ENCODE results near the gene ATL1. TPM values are rescaled to one million over a fixed set of nuclear protein-coding genes. Genes with fewer than 3 reads are reported as not detected.

The ATL1 gene
- total RNA-seq, 4 donors from 2014 or later = 13.5 to 34.7 (median 23.3) TPM

DNA sequence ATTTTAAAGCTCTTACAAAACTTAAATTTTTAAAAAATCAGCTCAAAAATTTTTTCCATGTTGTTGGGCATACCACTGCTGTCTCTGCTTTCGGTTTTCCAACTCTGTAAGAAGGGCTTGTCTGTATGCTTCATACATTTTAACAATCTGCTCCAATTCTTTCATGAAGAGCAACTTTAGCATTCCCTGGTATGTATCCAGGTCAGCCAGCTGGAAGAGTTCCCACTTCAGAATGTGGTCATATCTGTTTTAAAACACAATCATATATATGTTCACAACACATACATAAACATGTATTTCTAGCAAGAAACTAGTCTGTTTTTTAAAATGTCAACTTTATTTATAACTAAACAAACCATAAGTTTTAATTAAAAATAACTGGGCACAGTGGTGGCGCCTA is 75.2 kb downstream of the ATL1 start:
- H3K4me1 ChIP-seq = peaks cover 0 to 16% (median 0%) of the 10 kb centered on the region in 4 donors
- WGBS, 2 donors = 65 to 67% methylated on average over 2 of the region's 2 CpGs
- no peaks in the 10 kb centered on the region for H3K27me3 ChIP-seq
- TF ChIP-seq, protein P1, sequence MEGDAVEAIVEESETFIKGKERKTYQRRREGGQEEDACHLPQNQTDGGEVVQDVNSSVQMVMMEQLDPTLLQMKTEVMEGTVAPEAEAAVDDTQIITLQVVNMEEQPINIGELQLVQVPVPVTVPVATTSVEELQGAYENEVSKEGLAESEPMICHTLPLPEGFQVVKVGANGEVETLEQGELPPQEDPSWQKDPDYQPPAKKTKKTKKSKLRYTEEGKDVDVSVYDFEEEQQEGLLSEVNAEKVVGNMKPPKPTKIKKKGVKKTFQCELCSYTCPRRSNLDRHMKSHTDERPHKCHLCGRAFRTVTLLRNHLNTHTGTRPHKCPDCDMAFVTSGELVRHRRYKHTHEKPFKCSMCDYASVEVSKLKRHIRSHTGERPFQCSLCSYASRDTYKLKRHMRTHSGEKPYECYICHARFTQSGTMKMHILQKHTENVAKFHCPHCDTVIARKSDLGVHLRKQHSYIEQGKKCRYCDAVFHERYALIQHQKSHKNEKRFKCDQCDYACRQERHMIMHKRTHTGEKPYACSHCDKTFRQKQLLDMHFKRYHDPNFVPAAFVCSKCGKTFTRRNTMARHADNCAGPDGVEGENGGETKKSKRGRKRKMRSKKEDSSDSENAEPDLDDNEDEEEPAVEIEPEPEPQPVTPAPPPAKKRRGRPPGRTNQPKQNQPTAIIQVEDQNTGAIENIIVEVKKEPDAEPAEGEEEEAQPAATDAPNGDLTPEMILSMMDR (IDR thresholded peaks at IDR 0.05) = no peak
- no peak for TF ChIP-seq POLR2A (IDR thresholded peaks at IDR 0.05)
- TF ChIP-seq EP300 (IDR thresholded peaks at IDR 0.05) = no peak
- peaks cover 0 to 37% (median 0%) of the 10 kb centered on the region in 3 donors for H3K36me3 ChIP-seq
- no peak overlapping the region for H3K27ac ChIP-seq
- H3K4me3 ChIP-seq = no peak overlapping the region
- DNase-seq (ENCODE audit: low spot score in 2 of 2) = no peak
- no peaks in the 10 kb centered on the region for H3K9me3 ChIP-seq

DNA sequence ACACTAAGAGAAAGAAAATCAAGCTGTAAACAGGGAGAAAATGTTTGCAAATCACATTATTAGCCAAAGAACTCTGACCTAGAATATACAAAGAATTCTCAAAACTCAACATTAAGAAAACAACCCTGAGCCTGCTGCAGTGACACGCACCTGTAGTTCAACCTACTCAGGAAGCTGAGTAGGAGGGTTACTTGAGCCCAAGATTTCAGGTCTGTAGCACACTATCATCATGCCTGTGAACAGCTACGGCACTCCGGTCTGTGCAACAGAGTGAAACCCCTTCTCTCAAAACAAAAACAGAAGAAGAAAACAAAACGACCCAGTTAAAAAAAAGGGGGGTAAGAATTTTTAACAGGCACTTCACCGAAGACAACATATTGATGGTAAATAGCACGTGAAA is 87.3 kb downstream of the ATL1 start:
- H3K36me3 ChIP-seq = peaks cover 0 to 19% (median 0%) of the 10 kb centered on the region in 3 donors
- H3K27me3 ChIP-seq = no peaks in the 10 kb centered on the region
- peaks cover 0 to 38% (median 2%) of the 10 kb centered on the region in 4 donors for H3K4me1 ChIP-seq
- peak overlapping the region in 1 of 4 donors; percentile 20 for H3K27ac ChIP-seq
- no peak for DNase-seq (ENCODE audit: low spot score in 2 of 2)
- H3K9me3 ChIP-seq = no peaks in the 10 kb centered on the region
- WGBS, 2 donors = 54 to 59% methylated on average over 6 of the region's 6 CpGs
- TF ChIP-seq POLR2A (IDR thresholded peaks at IDR 0.05) = no peak
- TF ChIP-seq, protein P1 (IDR thresholded peaks at IDR 0.05) = no peak
- no peak for TF ChIP-seq EP300 (IDR thresholded peaks at IDR 0.05)
- no peak overlapping the region for H3K4me3 ChIP-seq

DNA sequence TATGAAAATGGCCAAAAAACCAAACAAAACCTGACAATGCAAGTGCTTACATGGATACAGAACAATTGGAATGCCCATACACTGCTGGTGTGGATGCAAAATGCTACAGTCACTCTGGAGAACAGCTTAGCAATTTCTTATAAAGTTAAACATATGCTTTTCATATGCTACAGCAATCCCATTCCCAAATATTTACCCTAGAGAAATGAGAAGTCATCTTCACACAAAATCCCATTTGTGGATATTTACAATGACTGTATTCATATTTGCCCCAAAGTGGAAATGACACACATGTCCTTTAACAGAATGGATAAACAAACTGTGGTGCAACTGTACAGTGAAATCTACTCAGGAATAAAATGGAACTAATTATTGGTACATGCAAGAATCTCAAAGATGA is 87.8 kb downstream of the ATL1 start:
- no peak for TF ChIP-seq EP300 (IDR thresholded peaks at IDR 0.05)
- no peak for TF ChIP-seq POLR2A (IDR thresholded peaks at IDR 0.05)
- TF ChIP-seq, protein P1 (IDR thresholded peaks at IDR 0.05) = no peak
- H3K27me3 ChIP-seq = no peaks in the 10 kb centered on the region
- DNase-seq (ENCODE audit: low spot score in 2 of 2) = no peak
- H3K4me1 ChIP-seq = peaks cover 0 to 43% (median 2%) of the 10 kb centered on the region in 4 donors
- H3K4me3 ChIP-seq = no peak overlapping the region
- H3K27ac ChIP-seq = peak overlapping the region in 1 of 4 donors; percentile 20
- H3K9me3 ChIP-seq = no peaks in the 10 kb centered on the region
- H3K36me3 ChIP-seq = peaks cover 0 to 14% (median 0%) of the 10 kb centered on the region in 3 donors

DNA sequence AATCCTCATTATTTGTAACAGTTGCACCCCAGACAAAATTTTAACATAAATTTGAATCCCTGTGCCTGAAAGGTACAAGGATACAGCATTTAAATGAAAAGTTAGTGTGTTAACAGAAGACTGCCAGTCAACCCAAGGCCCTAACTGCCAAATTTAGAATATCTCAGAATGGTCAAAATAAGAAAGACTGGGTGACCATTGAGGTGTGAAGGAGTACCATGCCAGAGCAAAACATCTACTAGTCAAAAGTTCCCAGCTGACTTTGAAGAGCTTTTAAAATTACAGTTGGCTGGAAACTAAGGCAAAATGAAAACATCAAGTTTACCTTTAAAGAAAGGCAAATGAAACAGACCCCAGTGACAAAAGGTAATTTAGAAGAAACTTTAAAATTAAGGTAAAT is 89.7 kb downstream of the ATL1 start:
- no peak overlapping the region for H3K4me3 ChIP-seq
- H3K4me1 ChIP-seq = peaks cover 0 to 58% (median 2%) of the 10 kb centered on the region in 4 donors
- TF ChIP-seq, protein P1 (IDR thresholded peaks at IDR 0.05) = no peak
- no peak for TF ChIP-seq EP300 (IDR thresholded peaks at IDR 0.05)
- no peak for TF ChIP-seq POLR2A (IDR thresholded peaks at IDR 0.05)
- peaks cover 0 to 2% (median 0%) of the 10 kb centered on the region in 3 donors for H3K36me3 ChIP-seq
- H3K9me3 ChIP-seq = no peaks in the 10 kb centered on the region
- DNase-seq (ENCODE audit: low spot score in 2 of 2) = no peak
- no peaks in the 10 kb centered on the region for H3K27me3 ChIP-seq
- H3K27ac ChIP-seq = no peak overlapping the region

DNA sequence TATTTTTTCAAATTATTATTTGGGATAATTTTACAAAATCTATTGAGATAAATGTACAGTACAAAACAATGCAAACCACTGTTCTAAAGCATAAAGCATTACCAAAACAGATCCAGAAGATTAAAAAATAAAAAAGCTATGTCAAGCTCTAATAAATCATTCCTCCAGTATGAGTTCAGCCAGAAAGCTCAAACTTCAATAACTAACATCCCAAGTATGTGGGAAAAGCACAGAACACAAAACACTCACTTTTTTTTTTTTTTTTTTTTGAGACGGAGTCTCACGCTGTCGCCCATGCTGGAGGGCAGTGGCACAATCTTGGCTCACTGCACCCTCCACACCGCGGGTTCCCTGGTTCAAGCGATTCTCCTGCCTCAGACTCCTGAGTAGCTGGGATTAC is 96.8 kb downstream of the ATL1 start:
- DNase-seq (ENCODE audit: low spot score in 2 of 2) = no peak
- Histone ChIP-seq H3K27ac (peak overlapping the region in 2 of 4 donors; percentile 73 to 85), H3K4me3 (no peak overlapping the region), H3K36me3 (no peaks in the 10 kb centered on the region), H3K4me1 (peaks cover 0 to 82% (median 19%) of the 10 kb centered on the region in 4 donors), H3K27me3 (no peaks in the 10 kb centered on the region), H3K9me3 (no peaks in the 10 kb centered on the region)
- TF ChIP-seq EP300 (IDR thresholded peaks at IDR 0.05) (no peak), POLR2A (IDR thresholded peaks at IDR 0.05) (no peak)
- TF ChIP-seq, protein P1 (IDR thresholded peaks at IDR 0.05) = no peak
- WGBS, 2 donors = 44 to 52% methylated on average over 6 of the region's 6 CpGs
